NK-92 treated with Interleukin-12 subunit alpha and Interleukin-12 subunit beta, amount 100 ng/mL, for 24 hours (cell line): ENCODE measurements around the gene SAV1.

ENCODE experiments used
- DNase-seq: peaks from one replicate; lab custom pipeline; 2025; lab: John Stamatoyannopoulos, UW

Gene SAV1

DNA sequence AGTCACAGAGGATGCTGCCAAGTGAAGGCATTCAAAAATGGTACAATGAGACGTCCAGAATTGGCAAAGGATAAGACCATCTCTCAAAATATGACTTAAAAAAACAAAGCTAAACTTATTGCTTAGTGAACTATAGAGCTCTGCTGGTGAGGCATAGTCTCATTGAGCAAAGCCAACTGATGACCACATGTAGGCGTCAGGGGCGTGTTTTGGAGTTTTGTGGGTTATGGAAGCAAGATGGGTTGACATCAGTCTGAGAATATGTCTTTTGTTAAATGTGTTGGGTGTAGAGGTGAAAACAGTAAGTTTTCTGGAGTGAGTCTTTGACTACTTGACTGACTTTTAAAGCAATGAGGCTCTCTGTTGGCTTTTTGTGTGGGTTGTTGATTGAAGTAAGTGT is 60.9 kb downstream of the SAV1 start:
- DNase-seq: no peak

DNA sequence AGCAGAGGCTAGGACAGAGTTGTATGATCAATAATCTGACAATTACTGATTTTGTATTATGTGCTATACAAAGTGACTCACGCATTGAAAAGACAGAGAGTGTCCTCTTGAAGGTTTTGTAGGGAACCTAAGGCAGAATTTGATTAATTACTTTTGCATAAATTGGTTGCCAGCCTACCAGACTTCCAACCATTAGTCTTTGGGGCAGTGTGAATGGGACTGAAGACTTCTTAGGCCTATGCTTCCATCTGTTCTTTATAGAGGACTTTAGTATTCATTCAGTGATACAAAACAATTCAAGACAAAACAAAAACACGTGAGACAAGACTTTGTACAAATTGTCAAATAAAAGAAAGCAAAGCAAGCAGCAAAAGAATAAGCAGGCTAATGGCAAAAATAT is 61.6 kb downstream of the SAV1 start:
- no peak for DNase-seq

GRCh38 chr14:50605766-50606165 is 62.3 kb downstream of the SAV1 start:
- no peak for DNase-seq

- no peak for DNase-seq
Measured at GRCh38 chr14:50603565-50603964, 64.5 kb downstream of the SAV1 start.

- no peak for DNase-seq
Measured at GRCh38 chr14:50602035-50602434, 66.1 kb downstream of the SAV1 start.

DNA sequence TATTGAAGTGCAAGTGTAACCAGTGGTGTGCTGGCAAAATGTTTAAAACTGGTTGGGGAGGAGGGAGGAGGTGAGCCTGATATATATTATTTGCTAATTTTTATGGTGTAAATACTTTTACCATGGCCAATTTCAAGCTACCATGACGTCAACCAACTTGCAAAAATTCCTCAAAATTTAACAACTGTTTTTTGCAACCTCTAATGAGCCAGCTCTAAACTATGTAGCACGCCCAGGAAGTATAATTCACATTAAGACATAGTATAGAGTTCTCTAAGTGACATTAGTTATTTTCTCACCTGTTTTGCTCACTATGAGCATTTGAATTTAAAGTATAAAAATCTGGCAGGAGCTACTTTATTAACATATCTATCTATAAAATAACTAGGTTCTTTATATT is 66.7 kb downstream of the SAV1 start:
- DNase-seq: no peak

DNA sequence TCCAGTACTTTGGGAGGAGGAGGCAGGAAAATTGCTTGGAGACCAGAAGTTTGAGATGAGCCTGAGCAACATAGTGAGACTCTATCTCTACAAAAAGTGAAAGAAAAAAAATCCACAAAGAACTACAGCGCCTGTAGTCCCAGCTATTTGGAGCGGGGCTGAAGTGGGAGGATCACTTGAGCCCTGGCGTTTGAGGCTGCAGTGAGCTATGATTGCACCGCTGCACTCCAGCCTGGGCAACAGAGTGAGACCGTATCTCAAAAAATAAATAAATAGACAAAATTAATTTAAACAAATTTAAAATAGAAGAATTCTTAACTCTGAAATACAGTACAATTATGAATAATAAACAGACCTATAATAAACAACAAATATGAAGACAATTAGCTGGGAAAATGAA is 67.3 kb downstream of the SAV1 start:
- DNase-seq: no peak

DNA sequence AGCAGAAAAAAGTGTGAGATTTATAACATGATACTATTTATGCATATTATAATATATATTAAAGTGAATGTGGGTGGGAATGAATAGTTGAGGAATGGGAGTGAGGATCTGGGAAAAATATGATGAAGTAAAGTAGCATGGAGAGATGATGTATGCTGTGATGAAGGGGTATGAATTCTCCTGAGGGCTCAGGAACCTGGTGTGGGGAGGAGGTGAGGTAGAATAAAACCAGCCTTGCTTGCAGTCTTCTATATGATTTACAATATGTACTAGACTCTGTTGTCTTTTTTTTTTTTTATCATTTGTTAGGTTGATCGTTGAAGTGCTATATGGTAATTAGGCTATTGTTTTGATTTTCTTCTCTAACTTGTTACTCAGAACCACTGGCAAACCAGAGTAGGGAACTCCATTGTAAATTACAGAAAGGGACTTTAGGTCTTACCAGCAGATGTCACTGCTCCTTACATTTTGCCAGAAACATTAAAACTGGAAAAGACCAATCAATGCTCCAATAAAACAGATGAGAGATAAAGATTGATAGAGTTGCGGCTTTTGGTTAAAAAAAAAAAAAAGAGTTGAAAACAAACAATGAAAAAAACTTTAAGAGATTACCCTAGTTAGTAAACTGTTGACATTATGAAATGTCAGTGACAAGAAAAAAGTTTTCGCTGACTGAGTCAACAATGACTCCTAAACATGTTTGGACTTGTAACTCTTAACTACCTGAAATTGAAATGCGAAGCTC is 68.2 kb downstream of the SAV1 start:
- DNase-seq: no peak

DNA sequence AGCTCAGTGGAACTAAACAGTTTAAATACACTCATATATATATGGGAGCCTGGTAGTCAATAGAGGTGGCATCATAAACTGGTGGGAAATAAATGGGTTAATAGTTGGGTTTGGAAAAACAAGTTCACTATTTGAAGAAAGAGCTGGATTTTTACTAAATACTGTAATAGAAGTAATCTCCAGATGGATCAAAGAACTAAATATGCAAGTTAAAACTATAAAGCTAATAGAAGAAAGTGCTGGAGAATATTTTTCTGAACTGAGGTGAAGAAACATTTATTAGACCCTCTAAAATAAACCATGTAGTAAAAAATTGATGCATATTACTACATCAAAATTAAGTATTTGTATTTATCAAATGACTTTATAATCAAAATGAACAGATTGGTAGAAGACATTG is 69.3 kb downstream of the SAV1 start:
- DNase-seq: no peak

GRCh38 chr14:50594577-50595316 is 73.4 kb downstream of the SAV1 start:
- DNase-seq: no peak

DNA sequence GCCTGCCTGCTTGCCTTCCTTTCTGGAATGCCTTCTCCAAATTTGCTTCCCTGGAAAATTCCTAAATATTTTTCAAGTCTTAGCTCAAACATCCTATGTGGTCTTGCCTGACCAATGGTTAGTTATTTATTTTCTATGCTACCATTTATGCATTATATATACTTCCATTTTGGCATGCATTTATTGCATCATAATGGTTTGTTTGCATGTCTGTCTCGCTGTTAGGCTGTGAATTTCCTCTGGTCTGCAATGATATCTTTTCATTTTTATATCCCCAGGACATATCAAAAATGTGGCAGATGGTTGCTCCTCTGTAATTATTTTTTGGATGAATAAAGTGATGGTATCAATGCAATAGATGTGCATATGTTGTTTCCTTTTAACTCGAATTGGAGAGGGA is 77.6 kb downstream of the SAV1 start:
- no peak for DNase-seq
